GM23338 (cell line): ENCODE results near the gene GRAMD1B.

Experiments
- CREB1 ChIP-seq: fragments of 250-450 bp; sonication (Bioruptor Pico); IDR thresholded peaks from 2 replicates; pipeline ENCODE4 v1.5.0; 2020; ENCODE audit warnings: low read depth, mild to moderate bottlenecking, moderate library complexity
- EZH2 ChIP-seq: fragments of 200-600 bp; sonication (generic); IDR thresholded peaks from one replicate; pipeline ENCODE4 v1.8.0; 2017; ENCODE audit warnings: antibody characterized with exemption, mild to moderate bottlenecking, low read depth; ENCODE audit not compliant: unreplicated experiment
- EZH2phosphoT487 ChIP-seq: fragments of 200-600 bp; sonication (generic); IDR thresholded peaks from one replicate; pipeline ENCODE4 v1.8.1; 2018; ENCODE audit warnings: antibody characterized with exemption; ENCODE audit not compliant: unreplicated experiment
- POLR2AphosphoS5 ChIP-seq: IDR thresholded peaks from 2 replicates; pipeline ENCODE4 v1.6.1; 2016; ENCODE audit warnings: antibody characterized with exemption, low read depth
- STAT1 ChIP-seq: IDR thresholded peaks from one replicate; pipeline ENCODE4 v1.6.1; 2016; ENCODE audit warnings: antibody characterized with exemption; ENCODE audit not compliant: unreplicated experiment
- TF ChIP-seq, protein P1 (sequence below), 2 experiments: fragments of 200-600 bp in 1 of 2; sonication (generic) in 1 of 2; conservative IDR thresholded peaks; 2 replicates each; pipeline versions ENCODE4 v1.5.1 to v1.6.1; 2016 to 2017; ENCODE audit warnings: antibody characterized with exemption in 2 of 2, low read depth in 2 of 2, mild to moderate bottlenecking in 2 of 2, moderate library complexity in 1 of 2
- TF ChIP-seq, protein P2 (sequence below): fragments of 250-450 bp; sonication (Bioruptor Pico); IDR thresholded peaks from 2 replicates; pipeline ENCODE4 v1.5.0; 2020; ENCODE audit warnings: mild to moderate bottlenecking, moderate library complexity
- TF ChIP-seq, protein P3 (sequence below): IDR thresholded peaks from one replicate; pipeline ENCODE4 v1.6.1; 2018; ENCODE audit warnings: antibody characterized with exemption; ENCODE audit not compliant: unreplicated experiment

DNA sequence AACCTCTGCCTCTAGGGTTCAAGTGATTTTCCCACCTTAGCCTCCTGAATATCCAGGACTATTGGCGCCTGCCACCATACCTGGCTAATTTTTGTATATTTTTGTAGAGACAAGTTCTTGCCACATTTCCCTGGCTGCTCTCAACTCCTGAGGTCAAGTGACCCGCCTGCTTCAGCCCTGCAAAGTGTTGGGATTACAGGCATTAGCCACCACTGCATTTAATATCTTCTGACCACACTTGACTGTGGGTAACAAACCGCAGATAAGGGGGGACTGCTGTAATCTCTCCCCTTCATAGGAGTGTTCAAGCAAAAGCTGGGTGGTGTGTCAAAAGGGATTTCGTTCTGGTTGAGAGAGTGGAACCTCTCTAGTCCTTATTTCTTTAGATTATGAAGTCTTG, 53.4 kb downstream of the GRAMD1B start:
- TF ChIP-seq, protein P1, sequence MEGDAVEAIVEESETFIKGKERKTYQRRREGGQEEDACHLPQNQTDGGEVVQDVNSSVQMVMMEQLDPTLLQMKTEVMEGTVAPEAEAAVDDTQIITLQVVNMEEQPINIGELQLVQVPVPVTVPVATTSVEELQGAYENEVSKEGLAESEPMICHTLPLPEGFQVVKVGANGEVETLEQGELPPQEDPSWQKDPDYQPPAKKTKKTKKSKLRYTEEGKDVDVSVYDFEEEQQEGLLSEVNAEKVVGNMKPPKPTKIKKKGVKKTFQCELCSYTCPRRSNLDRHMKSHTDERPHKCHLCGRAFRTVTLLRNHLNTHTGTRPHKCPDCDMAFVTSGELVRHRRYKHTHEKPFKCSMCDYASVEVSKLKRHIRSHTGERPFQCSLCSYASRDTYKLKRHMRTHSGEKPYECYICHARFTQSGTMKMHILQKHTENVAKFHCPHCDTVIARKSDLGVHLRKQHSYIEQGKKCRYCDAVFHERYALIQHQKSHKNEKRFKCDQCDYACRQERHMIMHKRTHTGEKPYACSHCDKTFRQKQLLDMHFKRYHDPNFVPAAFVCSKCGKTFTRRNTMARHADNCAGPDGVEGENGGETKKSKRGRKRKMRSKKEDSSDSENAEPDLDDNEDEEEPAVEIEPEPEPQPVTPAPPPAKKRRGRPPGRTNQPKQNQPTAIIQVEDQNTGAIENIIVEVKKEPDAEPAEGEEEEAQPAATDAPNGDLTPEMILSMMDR (conservative IDR thresholded peaks at IDR 0.05; ENCODE audit: low read depth in 2 of 2), result no peak
- TF ChIP-seq EZH2 (no peak), STAT1 (no peak), CREB1 (CRISPR knock-in tag) (no peak), EZH2phosphoT487 (no peak), POLR2AphosphoS5 (no peak)
- TF ChIP-seq, protein P2, sequence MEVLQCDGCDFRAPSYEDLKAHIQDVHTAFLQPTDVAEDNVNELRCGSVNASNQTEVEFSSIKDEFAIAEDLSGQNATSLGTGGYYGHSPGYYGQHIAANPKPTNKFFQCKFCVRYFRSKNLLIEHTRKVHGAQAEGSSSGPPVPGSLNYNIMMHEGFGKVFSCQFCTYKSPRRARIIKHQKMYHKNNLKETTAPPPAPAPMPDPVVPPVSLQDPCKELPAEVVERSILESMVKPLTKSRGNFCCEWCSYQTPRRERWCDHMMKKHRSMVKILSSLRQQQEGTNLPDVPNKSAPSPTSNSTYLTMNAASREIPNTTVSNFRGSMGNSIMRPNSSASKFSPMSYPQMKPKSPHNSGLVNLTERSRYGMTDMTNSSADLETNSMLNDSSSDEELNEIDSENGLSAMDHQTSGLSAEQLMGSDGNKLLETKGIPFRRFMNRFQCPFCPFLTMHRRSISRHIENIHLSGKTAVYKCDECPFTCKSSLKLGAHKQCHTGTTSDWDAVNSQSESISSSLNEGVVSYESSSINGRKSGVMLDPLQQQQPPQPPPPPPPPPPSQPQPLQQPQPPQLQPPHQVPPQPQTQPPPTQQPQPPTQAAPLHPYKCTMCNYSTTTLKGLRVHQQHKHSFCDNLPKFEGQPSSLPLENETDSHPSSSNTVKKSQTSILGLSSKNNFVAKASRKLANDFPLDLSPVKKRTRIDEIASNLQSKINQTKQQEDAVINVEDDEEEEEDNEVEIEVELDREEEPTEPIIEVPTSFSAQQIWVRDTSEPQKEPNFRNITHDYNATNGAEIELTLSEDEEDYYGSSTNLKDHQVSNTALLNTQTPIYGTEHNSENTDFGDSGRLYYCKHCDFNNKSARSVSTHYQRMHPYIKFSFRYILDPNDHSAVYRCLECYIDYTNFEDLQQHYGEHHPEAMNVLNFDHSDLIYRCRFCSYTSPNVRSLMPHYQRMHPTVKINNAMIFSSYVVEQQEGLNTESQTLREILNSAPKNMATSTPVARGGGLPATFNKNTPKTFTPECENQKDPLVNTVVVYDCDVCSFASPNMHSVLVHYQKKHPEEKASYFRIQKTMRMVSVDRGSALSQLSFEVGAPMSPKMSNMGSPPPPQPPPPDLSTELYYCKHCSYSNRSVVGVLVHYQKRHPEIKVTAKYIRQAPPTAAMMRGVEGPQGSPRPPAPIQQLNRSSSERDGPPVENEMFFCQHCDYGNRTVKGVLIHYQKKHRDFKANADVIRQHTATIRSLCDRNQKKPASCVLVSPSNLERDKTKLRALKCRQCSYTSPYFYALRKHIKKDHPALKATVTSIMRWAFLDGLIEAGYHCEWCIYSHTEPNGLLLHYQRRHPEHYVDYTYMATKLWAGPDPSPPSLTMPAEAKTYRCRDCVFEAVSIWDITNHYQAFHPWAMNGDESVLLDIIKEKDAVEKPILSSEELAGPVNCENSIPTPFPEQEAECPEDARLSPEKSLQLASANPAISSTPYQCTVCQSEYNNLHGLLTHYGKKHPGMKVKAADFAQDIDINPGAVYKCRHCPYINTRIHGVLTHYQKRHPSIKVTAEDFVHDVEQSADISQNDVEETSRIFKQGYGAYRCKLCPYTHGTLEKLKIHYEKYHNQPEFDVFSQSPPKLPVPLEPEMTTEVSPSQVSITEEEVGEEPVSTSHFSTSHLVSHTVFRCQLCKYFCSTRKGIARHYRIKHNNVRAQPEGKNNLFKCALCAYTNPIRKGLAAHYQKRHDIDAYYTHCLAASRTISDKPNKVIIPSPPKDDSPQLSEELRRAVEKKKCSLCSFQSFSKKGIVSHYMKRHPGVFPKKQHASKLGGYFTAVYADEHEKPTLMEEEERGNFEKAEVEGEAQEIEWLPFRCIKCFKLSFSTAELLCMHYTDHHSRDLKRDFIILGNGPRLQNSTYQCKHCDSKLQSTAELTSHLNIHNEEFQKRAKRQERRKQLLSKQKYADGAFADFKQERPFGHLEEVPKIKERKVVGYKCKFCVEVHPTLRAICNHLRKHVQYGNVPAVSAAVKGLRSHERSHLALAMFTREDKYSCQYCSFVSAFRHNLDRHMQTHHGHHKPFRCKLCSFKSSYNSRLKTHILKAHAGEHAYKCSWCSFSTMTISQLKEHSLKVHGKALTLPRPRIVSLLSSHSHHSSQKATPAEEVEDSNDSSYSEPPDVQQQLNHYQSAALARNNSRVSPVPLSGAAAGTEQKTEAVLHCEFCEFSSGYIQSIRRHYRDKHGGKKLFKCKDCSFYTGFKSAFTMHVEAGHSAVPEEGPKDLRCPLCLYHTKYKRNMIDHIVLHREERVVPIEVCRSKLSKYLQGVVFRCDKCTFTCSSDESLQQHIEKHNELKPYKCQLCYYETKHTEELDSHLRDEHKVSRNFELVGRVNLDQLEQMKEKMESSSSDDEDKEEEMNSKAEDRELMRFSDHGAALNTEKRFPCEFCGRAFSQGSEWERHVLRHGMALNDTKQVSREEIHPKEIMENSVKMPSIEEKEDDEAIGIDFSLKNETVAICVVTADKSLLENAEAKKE (CRISPR knock-in tag), result no peak
- TF ChIP-seq, protein P3, sequence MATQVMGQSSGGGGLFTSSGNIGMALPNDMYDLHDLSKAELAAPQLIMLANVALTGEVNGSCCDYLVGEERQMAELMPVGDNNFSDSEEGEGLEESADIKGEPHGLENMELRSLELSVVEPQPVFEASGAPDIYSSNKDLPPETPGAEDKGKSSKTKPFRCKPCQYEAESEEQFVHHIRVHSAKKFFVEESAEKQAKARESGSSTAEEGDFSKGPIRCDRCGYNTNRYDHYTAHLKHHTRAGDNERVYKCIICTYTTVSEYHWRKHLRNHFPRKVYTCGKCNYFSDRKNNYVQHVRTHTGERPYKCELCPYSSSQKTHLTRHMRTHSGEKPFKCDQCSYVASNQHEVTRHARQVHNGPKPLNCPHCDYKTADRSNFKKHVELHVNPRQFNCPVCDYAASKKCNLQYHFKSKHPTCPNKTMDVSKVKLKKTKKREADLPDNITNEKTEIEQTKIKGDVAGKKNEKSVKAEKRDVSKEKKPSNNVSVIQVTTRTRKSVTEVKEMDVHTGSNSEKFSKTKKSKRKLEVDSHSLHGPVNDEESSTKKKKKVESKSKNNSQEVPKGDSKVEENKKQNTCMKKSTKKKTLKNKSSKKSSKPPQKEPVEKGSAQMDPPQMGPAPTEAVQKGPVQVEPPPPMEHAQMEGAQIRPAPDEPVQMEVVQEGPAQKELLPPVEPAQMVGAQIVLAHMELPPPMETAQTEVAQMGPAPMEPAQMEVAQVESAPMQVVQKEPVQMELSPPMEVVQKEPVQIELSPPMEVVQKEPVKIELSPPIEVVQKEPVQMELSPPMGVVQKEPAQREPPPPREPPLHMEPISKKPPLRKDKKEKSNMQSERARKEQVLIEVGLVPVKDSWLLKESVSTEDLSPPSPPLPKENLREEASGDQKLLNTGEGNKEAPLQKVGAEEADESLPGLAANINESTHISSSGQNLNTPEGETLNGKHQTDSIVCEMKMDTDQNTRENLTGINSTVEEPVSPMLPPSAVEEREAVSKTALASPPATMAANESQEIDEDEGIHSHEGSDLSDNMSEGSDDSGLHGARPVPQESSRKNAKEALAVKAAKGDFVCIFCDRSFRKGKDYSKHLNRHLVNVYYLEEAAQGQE, result no peak
